Measurements from ENCODE around the gene RNF14. TPM values are rescaled to one million over a fixed set of nuclear protein-coding genes. Genes with fewer than 3 reads are reported as not detected.

The RNF14 gene
- total RNA-seq, 1 donor from 2014 or later = 37.8 TPM

- intact Hi-C loops (cut with DNase I) = no loop called here
- peaks cover 0 to 17% of the 10 kb centered on the region in 2 donors for H3K36me3 ChIP-seq
- no peak for TF ChIP-seq CTCF (IDR thresholded peaks at IDR 0.05)
- TF ChIP-seq POLR2AphosphoS5 (IDR thresholded peaks at IDR 0.05; ENCODE audit: insufficient read depth in 1 of 2, low read depth in 1 of 2) = no peak
- TF ChIP-seq POLR2A (IDR thresholded peaks at IDR 0.05) = no peak
- no peaks in the 10 kb centered on the region for H3K9me3 ChIP-seq
- DNase-seq (ENCODE audit: extremely low spot score in 2 of 2) = no peak
- no peaks in the 10 kb centered on the region for H3K27me3 ChIP-seq
- H3K27ac ChIP-seq = no peak overlapping the region
- H3K4me1 ChIP-seq = peaks cover 10% of the 10 kb centered on the region
- H3K4me3 ChIP-seq = no peak overlapping the region
Measured at GRCh38 chr5:142007237-142007544, 38.3 kb downstream of the RNF14 start.

- Histone ChIP-seq H3K36me3 (peaks cover 0 to 4% of the 10 kb centered on the region in 2 donors), H3K4me1 (peaks cover 21% of the 10 kb centered on the region), H3K9me3 (no peaks in the 10 kb centered on the region), H3K4me3 (no peak overlapping the region), H3K27me3 (no peaks in the 10 kb centered on the region), H3K27ac (no peak overlapping the region)
- no peak for DNase-seq (ENCODE audit: extremely low spot score in 2 of 2)
- intact Hi-C loops (cut with DNase I) = no loop called here
- TF ChIP-seq POLR2AphosphoS5 (IDR thresholded peaks at IDR 0.05; ENCODE audit: insufficient read depth in 1 of 2, low read depth in 1 of 2) = no peak
- no peak for TF ChIP-seq POLR2A (IDR thresholded peaks at IDR 0.05)
- TF ChIP-seq CTCF (IDR thresholded peaks at IDR 0.05) = no peak
Measured at GRCh38 chr5:142008813-142009212, 39.9 kb downstream of the RNF14 start.

- no peaks in the 10 kb centered on the region for H3K27me3 ChIP-seq
- TF ChIP-seq POLR2A (IDR thresholded peaks at IDR 0.05) (no peak), CTCF (IDR thresholded peaks at IDR 0.05) (no peak), POLR2AphosphoS5 (IDR thresholded peaks at IDR 0.05; ENCODE audit: insufficient read depth in 1 of 2, low read depth in 1 of 2) (no peak)
- no peaks in the 10 kb centered on the region for H3K9me3 ChIP-seq
- intact Hi-C loops (cut with DNase I) = no loop called here
- peaks cover 26% of the 10 kb centered on the region for H3K4me1 ChIP-seq
- no peak for DNase-seq (ENCODE audit: extremely low spot score in 2 of 2)
- H3K4me3 ChIP-seq = no peak overlapping the region
- H3K27ac ChIP-seq = no peak overlapping the region
- H3K36me3 ChIP-seq = peaks cover 0 to under 1% of the 10 kb centered on the region in 2 donors
Measured at GRCh38 chr5:142009886-142010285, 41.0 kb downstream of the RNF14 start.

GRCh38 chr5:142011572-142012185 is 42.8 kb downstream of the RNF14 start:
- TF ChIP-seq POLR2A (IDR thresholded peaks at IDR 0.05) = no peak
- no peak for TF ChIP-seq POLR2AphosphoS5 (IDR thresholded peaks at IDR 0.05; ENCODE audit: insufficient read depth in 1 of 2, low read depth in 1 of 2)
- TF ChIP-seq CTCF (IDR thresholded peaks at IDR 0.05) = no peak

GRCh38 chr5:142012186-142012785 is 43.4 kb downstream of the RNF14 start:
- H3K4me1 ChIP-seq = peaks cover 26% of the 10 kb centered on the region
- no peaks in the 10 kb centered on the region for H3K9me3 ChIP-seq
- H3K27ac ChIP-seq = peak overlapping the region; percentile 95
- no peaks in the 10 kb centered on the region for H3K36me3 ChIP-seq
- H3K4me3 ChIP-seq = peak overlapping the region; percentile 62 to 81
- TF ChIP-seq POLR2AphosphoS5 (IDR thresholded peaks at IDR 0.05; ENCODE audit: insufficient read depth in 1 of 2, low read depth in 1 of 2) (no peak), CTCF (IDR thresholded peaks at IDR 0.05) (peak in 1 of 3 experiments; percentile 20)
- no peak for DNase-seq (ENCODE audit: extremely low spot score in 2 of 2)
- intact Hi-C loops (cut with DNase I) = no loop called here
- H3K27me3 ChIP-seq = no peaks in the 10 kb centered on the region

More at GRCh38 chr5:142011572-142012185, 42.8 kb downstream of the RNF14 start:
- no peaks in the 10 kb centered on the region for H3K9me3 ChIP-seq
- H3K36me3 ChIP-seq = no peaks in the 10 kb centered on the region
- peak overlapping the region; percentile 62 to 81 for H3K4me3 ChIP-seq
- no peaks in the 10 kb centered on the region for H3K27me3 ChIP-seq
- peak overlapping the region; percentile 95 for H3K27ac ChIP-seq
- DNase-seq (ENCODE audit: extremely low spot score in 2 of 2) = no peak
- intact Hi-C loops (cut with DNase I) = no loop called here
- H3K4me1 ChIP-seq = peaks cover 26% of the 10 kb centered on the region
